Uterus (tissue), 2 donors: Measurements from ENCODE around the gene OR10S1.

Source experiments
- CTCF ChIP-seq, 4 experiments: fragments of 200-600 bp in 2 of 4; fragments of 450-650 bp in 2 of 4; sonication (generic) in 2 of 4; IDR thresholded peaks; one replicate each; pipeline ENCODE4 v1.5.1; 2016 to 2019; ENCODE audit warnings: antibody characterized with exemption in 4 of 4, mild to moderate bottlenecking in 2 of 4, moderate library complexity in 1 of 4
- POLR2A ChIP-seq, 2 donors: fragments of 450-650 bp; IDR thresholded peaks; one replicate each; pipeline ENCODE4 v1.6.1; 2016; ENCODE audit warnings: antibody characterized with exemption in 2 of 2, mild to moderate bottlenecking in 1 of 2, moderate library complexity in 1 of 2

- TF ChIP-seq CTCF (IDR thresholded peaks at IDR 0.05) (no peak), POLR2A (IDR thresholded peaks at IDR 0.05) (no peak)
Measured at GRCh38 chr11:123956752-123957151, 20.8 kb downstream of the OR10S1 start.
